Measurements from ENCODE around the gene LGI4.

LGI4 gene

GRCh38 chr19:35146746-35147459, 12.0 kb upstream of the LGI4 start:
- no peaks in the 10 kb centered on the region for H3K36me3 ChIP-seq (replicated peaks in 1 of 2; ENCODE audit: control insufficient read depth in 2 of 2, insufficient read depth in 2 of 2, low read length in 2 of 2)
- no peak overlapping the region for H2AFZ ChIP-seq (ENCODE audit: low read length)
- peaks cover 2 to 70% (median 34%) of the 10 kb centered on the region in 3 experiments for H3K27me3 ChIP-seq (ENCODE audit: control insufficient read depth in 3 of 3, insufficient read depth in 3 of 3, low read depth in 1 of 3, low read length in 3 of 3)
- no peak overlapping the region for H2BK120ac ChIP-seq (ENCODE audit: low read depth, low read length)
- no peak overlapping the region for H2BK15ac ChIP-seq (ENCODE audit: low read length)
- no peak overlapping the region for H3K27ac ChIP-seq (replicated peaks; ENCODE audit: low read length)
- H2BK12ac ChIP-seq (ENCODE audit: low read length): no peak overlapping the region
- H3K14ac ChIP-seq (ENCODE audit: low read length): no peak overlapping the region
- no peak overlapping the region for H3K4me3 ChIP-seq (ENCODE audit: low read length in 2 of 2)
- H3K4ac ChIP-seq (ENCODE audit: low read length): no peak overlapping the region
- H4K91ac ChIP-seq (ENCODE audit: low read depth, low read length, poor library complexity): no peak overlapping the region
- H3K18ac ChIP-seq (ENCODE audit: low read length): no peak overlapping the region
- H3K4me1 ChIP-seq (ENCODE audit: control insufficient read depth in 2 of 2, insufficient read depth in 1 of 2, low read depth in 1 of 2, low read length in 2 of 2): peaks cover 9 to 15% of the 10 kb centered on the region in 2 donors
- no peak overlapping the region for H3K9ac ChIP-seq (ENCODE audit: low read depth, low read length, poor library complexity)
- no peak overlapping the region for H4K8ac ChIP-seq (ENCODE audit: low read depth, low read length)
- DNase-seq (ENCODE audit: low spot score): no peak
- WGBS, 2 donors (ENCODE audit: extremely low coverage in 2 of 2, insufficient read length in 2 of 2, insufficient replicate concordance in 1 of 2): no CpG with 5 or more reads among the region's 7 CpGs
- no peaks in the 10 kb centered on the region for H3K79me1 ChIP-seq (ENCODE audit: low read depth, low read length)
- no peak overlapping the region for H2BK5ac ChIP-seq (ENCODE audit: low read length)
- no peak overlapping the region for H3K23ac ChIP-seq (ENCODE audit: low read depth, low read length, poor library complexity)
- H3K9me3 ChIP-seq (replicated peaks in 1 of 2; ENCODE audit: control insufficient read depth in 2 of 2, insufficient read depth in 1 of 2, low read depth in 1 of 2, low read length in 2 of 2): no peaks in the 10 kb centered on the region
- H3K4me2 ChIP-seq (ENCODE audit: insufficient read depth, low read length, poor library complexity, severe bottlenecking): no peak overlapping the region
- H2AK5ac ChIP-seq (ENCODE audit: low read depth, low read length): no peak overlapping the region

DNA sequence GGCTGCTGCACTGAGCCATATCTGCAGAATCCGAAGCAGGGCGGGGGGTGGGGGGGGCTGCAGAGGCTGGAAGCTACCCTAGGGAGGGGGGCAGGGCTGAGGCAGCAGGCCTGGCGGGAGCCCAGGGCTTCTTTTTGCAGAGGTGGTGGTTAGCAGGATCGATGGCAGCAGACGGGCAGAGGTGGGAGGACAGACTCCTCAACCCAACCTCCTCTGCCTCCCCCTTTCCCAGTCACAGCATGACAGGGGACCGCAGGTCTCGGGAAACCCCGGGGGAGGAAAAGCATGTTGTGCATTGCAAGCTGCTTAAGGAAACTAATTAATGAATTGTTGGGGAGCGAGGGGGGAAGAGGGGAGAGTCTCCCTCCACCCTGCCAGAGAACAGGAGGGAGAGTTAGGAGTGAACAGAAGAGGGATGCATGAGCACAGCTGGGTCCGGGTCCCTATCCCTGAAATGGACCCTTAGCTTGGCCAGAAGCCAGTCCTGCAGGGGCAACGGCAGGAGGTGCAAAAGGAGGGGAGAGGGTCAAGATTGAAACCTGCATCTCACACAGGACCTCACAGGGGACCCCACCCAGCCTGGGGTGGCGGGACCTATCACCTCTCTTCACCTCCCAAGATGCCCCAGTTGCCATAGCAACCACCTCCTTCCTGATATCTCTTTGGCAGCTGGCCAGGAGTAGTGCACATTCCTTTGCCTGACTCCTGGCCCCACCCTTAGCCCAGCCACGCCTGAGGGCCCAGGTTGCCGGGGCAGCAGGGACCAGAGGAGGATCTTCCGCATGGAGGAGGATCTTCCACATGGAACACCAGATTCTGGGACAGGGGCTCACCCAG, 10.0 kb upstream of the LGI4 start:
- no CpG with 5 or more reads among the region's 15 CpGs for WGBS, 2 donors (ENCODE audit: extremely low coverage in 2 of 2, insufficient read length in 2 of 2, insufficient replicate concordance in 1 of 2)
- H4K8ac ChIP-seq (ENCODE audit: low read depth, low read length): no peak overlapping the region
- no peaks in the 10 kb centered on the region for H3K9me3 ChIP-seq (replicated peaks in 1 of 2; ENCODE audit: control insufficient read depth in 2 of 2, insufficient read depth in 1 of 2, low read depth in 1 of 2, low read length in 2 of 2)
- no peak overlapping the region for H3K27ac ChIP-seq (replicated peaks; ENCODE audit: low read length)
- H2BK120ac ChIP-seq (ENCODE audit: low read depth, low read length): no peak overlapping the region
- no peak overlapping the region for H3K4ac ChIP-seq (ENCODE audit: low read length)
- no peak overlapping the region for H2BK5ac ChIP-seq (ENCODE audit: low read length)
- no peak overlapping the region for H2AK5ac ChIP-seq (ENCODE audit: low read depth, low read length)
- DNase-seq (ENCODE audit: low spot score): no peak
- no peaks in the 10 kb centered on the region for H3K36me3 ChIP-seq (replicated peaks in 1 of 2; ENCODE audit: control insufficient read depth in 2 of 2, insufficient read depth in 2 of 2, low read length in 2 of 2)
- no peak overlapping the region for H3K4me3 ChIP-seq (ENCODE audit: low read length in 2 of 2)
- no peak overlapping the region for H2BK12ac ChIP-seq (ENCODE audit: low read length)
- H3K18ac ChIP-seq (ENCODE audit: low read length): peak overlapping the region; percentile 25
- no peak overlapping the region for H3K23ac ChIP-seq (ENCODE audit: low read depth, low read length, poor library complexity)
- H2BK15ac ChIP-seq (ENCODE audit: low read length): no peak overlapping the region
- H2AFZ ChIP-seq (ENCODE audit: low read length): no peak overlapping the region
- no peak overlapping the region for H3K9ac ChIP-seq (ENCODE audit: low read depth, low read length, poor library complexity)
- H3K4me1 ChIP-seq (ENCODE audit: control insufficient read depth in 2 of 2, insufficient read depth in 1 of 2, low read depth in 1 of 2, low read length in 2 of 2): peaks cover 17 to 19% of the 10 kb centered on the region in 2 donors
- peaks cover 2 to 74% (median 41%) of the 10 kb centered on the region in 3 experiments for H3K27me3 ChIP-seq (ENCODE audit: control insufficient read depth in 3 of 3, insufficient read depth in 3 of 3, low read depth in 1 of 3, low read length in 3 of 3)
- H3K14ac ChIP-seq (ENCODE audit: low read length): no peak overlapping the region
- no peaks in the 10 kb centered on the region for H3K79me1 ChIP-seq (ENCODE audit: low read depth, low read length)
- no peak overlapping the region for H4K91ac ChIP-seq (ENCODE audit: low read depth, low read length, poor library complexity)
- H3K4me2 ChIP-seq (ENCODE audit: insufficient read depth, low read length, poor library complexity, severe bottlenecking): peak overlapping the region; percentile 23

DNA sequence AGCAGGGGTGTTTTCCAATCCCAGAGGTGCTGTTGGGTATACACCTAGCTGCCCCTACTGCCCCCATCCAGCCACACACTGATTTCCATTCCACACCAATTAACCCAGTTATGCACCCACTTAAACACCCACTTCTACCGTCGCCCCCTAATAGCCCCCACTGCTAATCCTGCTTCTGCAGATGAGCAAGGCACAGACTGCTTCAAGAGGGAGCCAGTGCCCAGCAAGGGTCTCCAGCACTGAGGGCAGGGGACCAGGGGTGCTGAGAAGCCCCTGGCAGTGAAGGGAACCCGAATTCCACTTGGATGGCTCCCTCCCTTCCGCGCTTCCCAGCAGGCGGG, 9.4 kb upstream of the LGI4 start:
- Histone ChIP-seq H2AK5ac (ENCODE audit: low read depth, low read length) (no peak overlapping the region), H2AFZ (ENCODE audit: low read length) (no peak overlapping the region), H3K9ac (ENCODE audit: low read depth, low read length, poor library complexity) (no peak overlapping the region), H3K9me3 (replicated peaks in 1 of 2; ENCODE audit: control insufficient read depth in 2 of 2, insufficient read depth in 1 of 2, low read depth in 1 of 2, low read length in 2 of 2) (no peaks in the 10 kb centered on the region), H2BK15ac (ENCODE audit: low read length) (no peak overlapping the region), H3K4me1 (ENCODE audit: control insufficient read depth in 2 of 2, insufficient read depth in 1 of 2, low read depth in 1 of 2, low read length in 2 of 2) (peaks cover 23 to 24% of the 10 kb centered on the region in 2 donors), H3K27ac (replicated peaks; ENCODE audit: low read length) (no peak overlapping the region), H3K4me3 (ENCODE audit: low read length in 2 of 2) (no peak overlapping the region), H4K91ac (ENCODE audit: low read depth, low read length, poor library complexity) (no peak overlapping the region), H3K4ac (ENCODE audit: low read length) (no peak overlapping the region), H3K27me3 (ENCODE audit: control insufficient read depth in 3 of 3, insufficient read depth in 3 of 3, low read depth in 1 of 3, low read length in 3 of 3) (peaks cover 2 to 78% (median 41%) of the 10 kb centered on the region in 3 experiments), H4K8ac (ENCODE audit: low read depth, low read length) (no peak overlapping the region), H3K4me2 (ENCODE audit: insufficient read depth, low read length, poor library complexity, severe bottlenecking) (no peak overlapping the region), H3K79me1 (ENCODE audit: low read depth, low read length) (no peaks in the 10 kb centered on the region), H2BK5ac (ENCODE audit: low read length) (no peak overlapping the region), H2BK12ac (ENCODE audit: low read length) (no peak overlapping the region), H3K23ac (ENCODE audit: low read depth, low read length, poor library complexity) (no peak overlapping the region), H2BK120ac (ENCODE audit: low read depth, low read length) (no peak overlapping the region), H3K18ac (ENCODE audit: low read length) (no peak overlapping the region), H3K36me3 (replicated peaks in 1 of 2; ENCODE audit: control insufficient read depth in 2 of 2, insufficient read depth in 2 of 2, low read length in 2 of 2) (no peaks in the 10 kb centered on the region), H3K14ac (ENCODE audit: low read length) (no peak overlapping the region)
- WGBS, 2 donors (ENCODE audit: extremely low coverage in 2 of 2, insufficient read length in 2 of 2, insufficient replicate concordance in 1 of 2): no CpG with 5 or more reads among the region's 6 CpGs
- DNase-seq (ENCODE audit: low spot score): no peak

DNA sequence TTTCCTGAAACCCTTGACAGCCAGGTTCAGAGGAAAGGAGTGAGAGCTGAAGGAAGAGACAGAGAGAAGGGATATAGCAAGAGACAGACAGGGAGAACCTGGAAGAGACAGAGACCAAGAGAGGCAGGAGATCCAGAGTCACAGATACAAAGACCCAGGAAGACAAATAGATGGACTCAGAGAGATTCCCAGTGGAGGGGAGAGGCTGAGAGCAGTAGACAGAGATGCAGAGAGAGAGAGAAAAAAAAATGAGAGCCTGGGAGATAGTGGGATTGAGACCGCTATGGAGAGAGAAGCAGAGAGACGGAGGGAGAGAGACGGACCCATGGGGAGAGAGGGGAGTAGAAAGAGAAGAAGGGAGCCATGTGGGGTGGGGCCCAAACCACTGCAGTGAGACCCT, 9.0 kb upstream of the LGI4 start:
- DNase-seq (ENCODE audit: low spot score): no peak
- H3K27me3 ChIP-seq (ENCODE audit: control insufficient read depth in 3 of 3, insufficient read depth in 3 of 3, low read depth in 1 of 3, low read length in 3 of 3): peaks cover 2 to 80% (median 41%) of the 10 kb centered on the region in 3 experiments
- no peak overlapping the region for H3K4ac ChIP-seq (ENCODE audit: low read length)
- H3K18ac ChIP-seq (ENCODE audit: low read length): no peak overlapping the region
- no peak overlapping the region for H2BK120ac ChIP-seq (ENCODE audit: low read depth, low read length)
- H4K8ac ChIP-seq (ENCODE audit: low read depth, low read length): no peak overlapping the region
- peak overlapping the region; percentile 29 for H2AFZ ChIP-seq (ENCODE audit: low read length)
- H3K27ac ChIP-seq (replicated peaks; ENCODE audit: low read length): no peak overlapping the region
- H4K91ac ChIP-seq (ENCODE audit: low read depth, low read length, poor library complexity): no peak overlapping the region
- H3K4me2 ChIP-seq (ENCODE audit: insufficient read depth, low read length, poor library complexity, severe bottlenecking): no peak overlapping the region
- no CpG with 5 or more reads among the region's 3 CpGs for WGBS, 2 donors (ENCODE audit: extremely low coverage in 2 of 2, insufficient read length in 2 of 2, insufficient replicate concordance in 1 of 2)
- H3K36me3 ChIP-seq (replicated peaks in 1 of 2; ENCODE audit: control insufficient read depth in 2 of 2, insufficient read depth in 2 of 2, low read length in 2 of 2): no peaks in the 10 kb centered on the region
- no peak overlapping the region for H2BK12ac ChIP-seq (ENCODE audit: low read length)
- H3K23ac ChIP-seq (ENCODE audit: low read depth, low read length, poor library complexity): no peak overlapping the region
- no peak overlapping the region for H3K14ac ChIP-seq (ENCODE audit: low read length)
- no peak overlapping the region for H3K4me3 ChIP-seq (ENCODE audit: low read length in 2 of 2)
- no peak overlapping the region for H2BK15ac ChIP-seq (ENCODE audit: low read length)
- H3K79me1 ChIP-seq (ENCODE audit: low read depth, low read length): no peaks in the 10 kb centered on the region
- H3K9me3 ChIP-seq (replicated peaks in 1 of 2; ENCODE audit: control insufficient read depth in 2 of 2, insufficient read depth in 1 of 2, low read depth in 1 of 2, low read length in 2 of 2): no peaks in the 10 kb centered on the region
- no peak overlapping the region for H2AK5ac ChIP-seq (ENCODE audit: low read depth, low read length)
- H2BK5ac ChIP-seq (ENCODE audit: low read length): no peak overlapping the region
- no peak overlapping the region for H3K9ac ChIP-seq (ENCODE audit: low read depth, low read length, poor library complexity)
- peaks cover 27% of the 10 kb centered on the region in 2 donors for H3K4me1 ChIP-seq (ENCODE audit: control insufficient read depth in 2 of 2, insufficient read depth in 1 of 2, low read depth in 1 of 2, low read length in 2 of 2)
